A549 (cell line): Measurements from ENCODE around the gene AFMID. TPM values are rescaled to one million over a fixed set of nuclear protein-coding genes. Genes with fewer than 3 reads are reported as not detected.
A peak's percentile ranks its signal among the peaks of the same experiment; 100 is the strongest.

ENCODE experiments used
- ATAC-seq, 2 experiments: fragments of 200-7000 bp in 1 of 2; fragments of >200 bp in 1 of 2; cut with Nextera tagmentation in 1 of 2; cut with Tn5 transposase in 1 of 2; 3 replicates each; pipeline versions ENCODE4 v1.8.0 to v1.9.1; 2018 to 2020; ENCODE audit warnings: mild to moderate bottlenecking in 1 of 2, moderate library complexity in 1 of 2
- CTCF ChIA-PET: fragments of 300-600 bp; sonication (Branson Sonifier 250); formaldehyde crosslinking; extraction: SDS; loops from one replicate; lab custom pipeline; 2021; ENCODE audit warnings: antibody characterized with exemption, inconsistent platforms; lab: Yijun Ruan, JAX
- POLR2A ChIA-PET: fragments of 350-600 bp; formaldehyde crosslinking; extraction: SDS; loops from one replicate; lab custom pipeline; 2021; ENCODE audit warnings: antibody characterized with exemption, inconsistent platforms; lab: Yijun Ruan, JAX
- DNase-seq, 2 experiments: peaks; one replicate each; pipeline versions ENCODE4 v3.0.0 to v3.0.0-alpha.2; 2011 to 2016; ENCODE audit warnings: low read depth in 1 of 2, low spot score in 1 of 2
- FAIRE-seq: peaks from 2 replicates; lab custom pipeline; 2011; peaks lifted over from hg19 to GRCh38; lab: Jason Lieb, UNC
- H3K27ac ChIP-seq, 2 experiments: fragments of >200 bp; sonication (Bioruptor Twin); formaldehyde crosslinking; 3 replicates each; pipeline ENCODE4 v1.5.1; 2016 to 2017
- H3K4me1 ChIP-seq: fragments of >200 bp; sonication (Bioruptor Twin); formaldehyde crosslinking; 3 replicates; pipeline ENCODE4 v1.6.1; 2016
- H3K4me2 ChIP-seq: fragments of >200 bp; sonication (Bioruptor Twin); formaldehyde crosslinking; 3 replicates; pipeline ENCODE4 v1.6.1; 2016
- H3K4me3 ChIP-seq: fragments of >200 bp; sonication (Bioruptor Twin); formaldehyde crosslinking; 3 replicates; pipeline ENCODE4 v1.5.1; 2016
- H3K9me3 ChIP-seq: fragments of >200 bp; sonication (Bioruptor Twin); formaldehyde crosslinking; 3 replicates; pipeline ENCODE4 v1.6.1; 2016
- BHLHE40 ChIP-seq: IDR thresholded peaks from 2 replicates; pipeline ENCODE4 v1.6.1; 2012; ENCODE audit warnings: low read depth, low read length, inconsistent platforms
- CBX8 ChIP-seq: fragments of 200-600 bp; sonication (generic); IDR thresholded peaks from 2 replicates; pipeline ENCODE4 v1.6.1; 2016
- CEBPB ChIP-seq, 2 experiments: fragments of >200 bp in 1 of 2; sonication (Bioruptor Twin) in 1 of 2; formaldehyde crosslinking in 1 of 2; IDR thresholded peaks; 2 replicates each; pipeline ENCODE4 v1.6.1; 2012 to 2016
- CHD2 ChIP-seq: fragments of 150-350 bp; IDR thresholded peaks from 2 replicates; pipeline ENCODE4 v1.6.1; 2014; ENCODE audit warnings: low read length; ENCODE audit not compliant: partially characterized antibody
- E2F6 ChIP-seq: IDR thresholded peaks from 2 replicates; pipeline ENCODE4 v1.6.1; 2012; ENCODE audit warnings: low read depth, borderline replicate concordance
- ELK1 ChIP-seq: fragments of 150-350 bp; IDR thresholded peaks from 2 replicates; pipeline ENCODE4 v1.6.1; 2014; ENCODE audit warnings: low read depth, mild to moderate bottlenecking, low read length
- ESRRA ChIP-seq: fragments of 150-350 bp; IDR thresholded peaks from 2 replicates; pipeline ENCODE4 v1.6.1; 2014; ENCODE audit warnings: mild to moderate bottlenecking, low read length, borderline replicate concordance
- FOSB ChIP-seq: fragments of 250-450 bp; sonication (Bioruptor Pico); IDR thresholded peaks from 2 replicates; pipeline ENCODE4 v1.5.0; 2020; ENCODE audit warnings: mild to moderate bottlenecking, moderate library complexity
- FOXS1 ChIP-seq: fragments of 250-450 bp; sonication (Bioruptor Pico); IDR thresholded peaks from 2 replicates; pipeline ENCODE4 v1.5.0; 2020; ENCODE audit warnings: mild to moderate bottlenecking, moderate library complexity
- HEYL ChIP-seq: fragments of 250-450 bp; sonication (Bioruptor Pico); IDR thresholded peaks from 2 replicates; pipeline ENCODE4 v1.8.0; 2021; ENCODE audit warnings: mild to moderate bottlenecking, moderate library complexity
- HMGXB4 ChIP-seq: fragments of 250-450 bp; sonication (Bioruptor Pico); IDR thresholded peaks from 2 replicates; pipeline ENCODE4 v1.5.0; 2021; ENCODE audit warnings: mild to moderate bottlenecking, moderate library complexity, borderline replicate concordance
- HOXB5 ChIP-seq: fragments of 250-450 bp; sonication (Bioruptor Pico); IDR thresholded peaks from 2 replicates; pipeline ENCODE4 v1.5.0; 2020; ENCODE audit warnings: mild to moderate bottlenecking, moderate library complexity
- JUN ChIP-seq, 2 experiments: fragments of >200 bp; sonication (Bioruptor Twin); formaldehyde crosslinking; IDR thresholded peaks; 2 replicates in 1 of 2; 3 replicates in 1 of 2; pipeline ENCODE4 v1.6.1; 2016 to 2017
- MYC ChIP-seq: IDR thresholded peaks from 2 replicates; pipeline ENCODE4 v1.6.1; 2012; ENCODE audit warnings: mild to moderate bottlenecking, inconsistent platforms, low read length, improper control_type of control experiment, borderline replicate concordance
- NR3C1 ChIP-seq: fragments of >200 bp; sonication (Bioruptor Twin); formaldehyde crosslinking; IDR thresholded peaks from 3 replicates; pipeline ENCODE4 v1.6.1; 2017
- POLR2A ChIP-seq: IDR thresholded peaks from 2 replicates; pipeline ENCODE4 v1.6.1; 2012; ENCODE audit warnings: mild to moderate bottlenecking, low read length
- POLR2AphosphoS2 ChIP-seq: conservative IDR thresholded peaks from 2 replicates; pipeline ENCODE4 v1.6.1; 2012; ENCODE audit warnings: low read length, improper control_type of control experiment, inconsistent platforms
- RAD21 ChIP-seq, 2 experiments: fragments of >200 bp in 1 of 2; sonication (Bioruptor Twin) in 1 of 2; formaldehyde crosslinking in 1 of 2; IDR thresholded peaks in 1 of 2; conservative IDR thresholded peaks in 1 of 2; 2 replicates in 1 of 2; 3 replicates in 1 of 2; pipeline ENCODE4 v1.6.1; 2012 to 2018; ENCODE audit warnings: inconsistent platforms in 1 of 2
- RCOR1 ChIP-seq: fragments of 150-350 bp; IDR thresholded peaks from 2 replicates; pipeline ENCODE4 v1.6.1; 2014; ENCODE audit warnings: antibody characterized with exemption, low read length, low read depth
- REST ChIP-seq: fragments of 200-600 bp; sonication (generic); IDR thresholded peaks from 2 replicates; pipeline ENCODE4 v1.6.1; 2016; ENCODE audit warnings: antibody characterized with exemption, mild to moderate bottlenecking, moderate library complexity
- SREBF2 ChIP-seq: fragments of 450-650 bp; IDR thresholded peaks from 2 replicates; pipeline ENCODE4 v1.6.1; 2014; ENCODE audit warnings: mild to moderate bottlenecking, moderate library complexity
- ZNF302 ChIP-seq: fragments of 250-450 bp; sonication (Bioruptor Pico); IDR thresholded peaks from 2 replicates; pipeline ENCODE4 v1.9.0; 2021; ENCODE audit warnings: inconsistent platforms, mild to moderate bottlenecking, moderate library complexity
- WGBS: methylation state at CpG from one replicate; pipeline ENCODE4 v1.1.6; 2017; ENCODE audit errors: missing lambda C conversion rate; 5-methylcytosine and 5-hydroxymethylcytosine counted together
- polyA plus RNA-seq, 4 experiments: library from polyadenylated mRNA; depleted of rRNA in 3 of 4; stranded (reverse); fragments of >200 nt; fragmentation: RNase III in 1 of 4; extraction: RNeasy Plus Mini Kit Qiagen cat#74134 plus additional on column Dnase treatment in 1 of 4; gene quantifications; 2 replicates in 3 of 4; 3 replicates in 1 of 4; pipeline ENCODE4 v1.2.3, GENCODE V29; 2011 to 2017

Gene AFMID
- polyA plus RNA-seq, 2 of the 4 experiments (the other 2 are of a cell fraction): 33.4 to 43.4 TPM

- peak overlapping the region; percentile 61 to 87 for H3K27ac ChIP-seq
- H3K4me1 ChIP-seq: peaks cover 46% of the 10 kb centered on the region
- POLR2A ChIA-PET: interaction anchor here (0.5 to 3.0 kb wide), 8 partner anchors 10 to 99 kb away, joined by 3 to 8 read pairs (median 4); partner anchors contain the start of genes SYNGR2 and TMC8
- WGBS: 21% methylated on average over 50 of the region's 58 CpGs
- FAIRE-seq (peak; percentile 92), DNase-seq (peak; percentile 90 to 100), ATAC-seq (peak; percentile 61 to 84)
- CTCF ChIA-PET: interaction anchor here (0.6 to 24.0 kb wide), 8 partner anchors 9 to 121 kb away, joined by 3 to 295 read pairs (median 6); partner anchors contain the start of genes SYNGR2, TK1, TMC6 and TMC8
- H3K4me2 ChIP-seq: peak overlapping the region; percentile 84
- peak overlapping the region; percentile 33 for H3K4me3 ChIP-seq
- TF ChIP-seq POLR2AphosphoS2 (no peak), CBX8 (no peak), BHLHE40 (no peak), CEBPB (IDR thresholded peaks at IDR 0.05) (no peak), FOSB (CRISPR knock-in tag) (no peak), HEYL (CRISPR knock-in tag) (no peak), REST (no peak), POLR2A (peak; percentile 71), E2F6 (no peak), CHD2 (no peak), HMGXB4 (CRISPR knock-in tag) (no peak), JUN (IDR thresholded peaks at IDR 0.05) (no peak), NR3C1 (no peak), MYC (peak; percentile 57; the same call in 1 of the 2 replicates), ESRRA (no peak), ZNF302 (CRISPR knock-in tag) (no peak), SREBF2 (no peak)
- H3K9me3 ChIP-seq: no peaks in the 10 kb centered on the region
Measured at GRCh38 chr17:78140169-78141051, 46.8 kb upstream of the AFMID start.

GRCh38 chr17:78141437-78142118 lies 45.6 kb upstream of the AFMID start:
- ATAC-seq: no peak
- peaks cover 48% of the 10 kb centered on the region for H3K4me1 ChIP-seq
- CTCF ChIA-PET: interaction anchor here (0.6 to 24.0 kb wide), 9 partner anchors 10 to 496 kb away, joined by 3 to 295 read pairs (median 4); partner anchors contain the start of genes SYNGR2, TMC6 and TMC8
- no peak for DNase-seq
- WGBS: 80% methylated on average over 20 of the region's 20 CpGs
- TF ChIP-seq FOXS1 (CRISPR knock-in tag) (no peak), RAD21 (conservative IDR thresholded peaks at IDR 0.05 in 1 of 2, IDR thresholded peaks at IDR 0.05 in 1 of 2) (no peak), ELK1 (no peak), HOXB5 (no peak), RCOR1 (no peak), BHLHE40 (no peak)
- TF ChIP-seq, all 56 proteins: peak for 0
- POLR2A ChIA-PET: interaction anchor here (0.7 to 3.0 kb wide), 5 partner anchors 10 to 170 kb away, joined by 4 to 8 read pairs (median 5); partner anchors contain the start of genes SYNGR2 and TMC6
- H3K4me3 ChIP-seq: no peak overlapping the region
- H3K9me3 ChIP-seq: no peaks in the 10 kb centered on the region
- peak overlapping the region; percentile 46 to 87; a peak in 5 of 6 replicates for H3K27ac ChIP-seq
- H3K4me2 ChIP-seq: peak overlapping the region; percentile 84
- FAIRE-seq: no peak
